Activated naive CD4-positive, alpha-beta T cell treated with Interleukin-2 at 50 U/mL for 16 hours (primary cell): ENCODE data around the gene CEP70.
"Not testable (repeated sequence)": the region's sequence is repeated elsewhere in the genome, so short reads cannot be mapped to it uniquely, and the experiment has no call there.

Source experiments
- DNase-seq: peaks from one replicate; pipeline ENCODE4 v3.0.0-alpha.2; 2020

CEP70 gene

DNA sequence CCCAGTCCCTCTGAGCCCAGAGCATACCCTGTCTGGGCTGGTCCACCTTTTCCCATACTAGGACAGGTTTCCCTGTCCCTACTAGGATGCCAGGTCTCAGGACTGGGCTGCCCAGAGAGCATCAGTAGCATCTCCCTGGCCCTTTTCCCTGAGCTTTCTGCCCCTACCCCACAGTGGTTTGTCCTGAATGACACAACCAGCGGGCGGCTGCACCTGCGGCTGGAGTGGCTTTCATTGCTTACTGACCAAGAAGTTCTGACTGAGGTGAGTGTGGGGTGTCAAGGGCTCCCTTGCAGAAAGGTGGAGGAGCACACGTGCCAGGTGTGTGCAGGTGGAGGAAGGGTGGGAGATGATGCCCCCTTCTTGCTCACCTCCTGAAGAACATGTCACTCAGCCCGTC, 126.1 kb downstream of the CEP70 start:
- no peak for DNase-seq

DNA sequence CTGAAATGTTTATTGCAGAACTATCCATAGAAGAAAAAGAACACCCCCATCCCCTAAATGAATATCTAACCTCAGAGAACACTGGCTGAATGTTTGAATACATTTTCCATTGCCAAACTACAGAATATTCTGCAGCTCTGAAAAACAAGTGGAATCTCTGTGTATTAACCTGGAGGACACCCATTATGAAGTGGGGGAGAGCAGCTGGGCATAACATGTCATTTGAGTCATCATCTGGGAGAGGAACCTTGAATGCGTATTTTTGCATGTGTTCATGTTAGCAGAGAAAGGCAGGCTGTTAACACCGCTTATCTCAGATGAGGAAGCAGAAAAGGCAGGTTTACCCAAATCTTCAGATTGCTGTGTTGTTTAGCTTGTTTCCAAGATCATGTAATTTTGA, 128.1 kb downstream of the CEP70 start:
- DNase-seq: no peak

- DNase-seq: no peak
Observed at GRCh38 chr3:138465451-138465850, 128.6 kb downstream of the CEP70 start.

DNA sequence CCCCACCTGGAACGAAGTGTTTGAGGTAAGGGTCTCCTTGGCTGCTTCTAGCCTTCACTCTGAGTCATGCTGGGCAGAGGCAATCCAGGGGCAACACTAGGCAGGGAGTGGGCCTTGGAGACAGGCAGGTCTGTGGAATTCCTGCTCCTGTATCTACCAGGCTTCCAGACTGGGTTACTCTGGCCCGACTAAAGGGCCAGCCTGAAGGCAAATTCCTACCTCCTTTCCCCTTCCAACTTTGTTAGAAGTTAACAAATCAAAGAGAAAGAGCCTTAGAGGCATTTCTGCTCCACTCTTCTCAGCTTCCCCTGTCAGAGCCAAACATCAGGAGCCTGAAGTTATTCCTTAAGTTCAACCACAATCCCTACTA, 129.6 kb downstream of the CEP70 start:
- DNase-seq: no peak

DNA sequence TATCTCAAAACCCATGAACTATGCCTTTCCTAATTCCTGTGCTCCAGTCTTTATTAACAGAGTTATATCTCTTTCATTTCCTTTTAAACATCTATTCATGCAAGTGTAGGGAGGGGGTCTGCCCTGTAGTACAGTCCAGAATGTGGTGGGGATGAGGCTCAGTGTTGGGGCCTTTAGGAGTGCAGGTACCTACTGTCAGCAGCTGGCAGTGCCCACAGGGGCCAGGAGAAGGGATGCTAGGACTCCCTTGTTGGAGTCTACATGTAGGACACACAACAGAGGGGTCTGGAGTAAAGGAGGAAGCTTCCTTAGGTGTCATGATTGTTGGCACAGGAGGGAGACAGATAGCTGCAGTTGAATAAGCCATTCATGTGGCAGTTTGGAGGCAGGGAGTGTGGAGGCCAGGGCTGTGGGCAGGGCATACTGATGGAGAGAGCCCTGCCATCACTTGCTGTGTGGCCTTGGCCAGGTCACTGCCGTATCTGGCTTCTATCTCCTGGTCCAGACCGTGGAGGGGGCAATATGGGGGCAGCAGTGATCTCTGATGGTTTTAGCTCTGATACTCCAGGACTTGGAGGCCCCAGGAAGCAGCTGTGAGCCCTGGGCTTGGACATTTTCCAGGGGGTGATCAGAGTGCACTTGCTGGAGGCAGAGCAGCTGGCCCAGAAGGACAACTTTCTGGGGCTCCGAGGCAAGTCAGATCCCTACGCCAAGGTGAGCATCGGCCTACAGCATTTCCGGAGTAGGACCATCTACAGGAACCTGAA, 130.2 kb downstream of the CEP70 start:
- no peak for DNase-seq

GRCh38 chr3:138461896-138462295, 132.2 kb downstream of the CEP70 start:
- no peak for DNase-seq

DNA sequence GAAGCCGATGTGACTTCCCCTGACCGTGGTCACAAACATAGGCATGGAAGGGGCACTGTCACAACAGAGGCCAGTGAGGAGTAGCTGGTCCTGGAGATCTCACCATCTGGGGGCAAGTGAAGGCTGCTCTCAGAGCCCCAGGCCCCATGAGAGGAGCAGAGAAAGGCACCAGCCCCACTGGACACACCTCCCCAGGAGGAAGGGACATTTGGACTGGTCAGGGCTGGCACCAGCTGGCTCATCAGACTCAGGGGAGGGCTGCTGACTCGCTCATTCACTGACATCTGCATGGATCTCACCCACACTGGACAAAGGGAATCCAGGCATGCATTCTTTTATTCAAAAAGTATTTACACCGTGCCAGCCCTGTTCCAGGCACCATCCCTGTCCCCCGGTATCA, 132.8 kb downstream of the CEP70 start:
- DNase-seq: no peak

- DNase-seq: no peak
Observed at GRCh38 chr3:138460536-138461205, 133.4 kb downstream of the CEP70 start.

GRCh38 chr3:138459619-138460535, 134.2 kb downstream of the CEP70 start:
- no peak for DNase-seq

DNA sequence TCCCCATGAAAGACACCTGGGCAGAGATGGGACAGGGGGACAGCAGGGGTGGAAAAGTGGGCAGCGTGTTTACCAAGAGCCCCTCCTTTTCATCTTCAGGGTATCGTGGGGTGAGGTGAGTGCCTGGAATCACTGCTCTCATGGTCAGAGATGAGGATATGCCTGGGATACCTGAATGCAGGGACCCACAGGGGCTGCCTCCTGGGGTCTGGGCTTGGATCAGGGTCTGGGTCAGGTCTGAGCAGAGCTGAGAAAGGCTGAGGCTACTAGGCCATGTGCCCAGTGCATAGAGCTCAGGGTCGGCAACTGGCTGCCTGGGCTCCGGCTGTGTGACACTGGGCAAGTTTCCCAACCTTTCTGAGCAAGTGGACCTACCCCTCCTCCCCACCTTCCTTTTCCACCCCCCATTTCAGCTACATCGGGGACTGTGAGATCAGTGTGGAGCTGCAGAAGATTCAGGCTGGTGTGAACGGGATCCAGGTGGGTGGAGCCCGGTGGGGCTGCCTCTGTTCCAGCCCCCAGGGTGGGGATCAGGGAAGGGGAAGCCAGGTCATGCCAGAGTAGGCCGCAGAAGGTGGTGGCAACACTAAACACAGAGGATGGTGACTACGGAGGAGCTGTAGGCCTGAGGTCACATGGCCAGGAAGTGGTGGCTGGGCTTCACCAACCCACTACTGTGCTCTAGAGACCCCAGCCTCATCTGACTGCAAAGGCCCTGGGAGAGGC, 135.1 kb downstream of the CEP70 start:
- no peak for DNase-seq

- DNase-seq: no peak
Observed at GRCh38 chr3:138457863-138458735, 136.0 kb downstream of the CEP70 start.

DNA sequence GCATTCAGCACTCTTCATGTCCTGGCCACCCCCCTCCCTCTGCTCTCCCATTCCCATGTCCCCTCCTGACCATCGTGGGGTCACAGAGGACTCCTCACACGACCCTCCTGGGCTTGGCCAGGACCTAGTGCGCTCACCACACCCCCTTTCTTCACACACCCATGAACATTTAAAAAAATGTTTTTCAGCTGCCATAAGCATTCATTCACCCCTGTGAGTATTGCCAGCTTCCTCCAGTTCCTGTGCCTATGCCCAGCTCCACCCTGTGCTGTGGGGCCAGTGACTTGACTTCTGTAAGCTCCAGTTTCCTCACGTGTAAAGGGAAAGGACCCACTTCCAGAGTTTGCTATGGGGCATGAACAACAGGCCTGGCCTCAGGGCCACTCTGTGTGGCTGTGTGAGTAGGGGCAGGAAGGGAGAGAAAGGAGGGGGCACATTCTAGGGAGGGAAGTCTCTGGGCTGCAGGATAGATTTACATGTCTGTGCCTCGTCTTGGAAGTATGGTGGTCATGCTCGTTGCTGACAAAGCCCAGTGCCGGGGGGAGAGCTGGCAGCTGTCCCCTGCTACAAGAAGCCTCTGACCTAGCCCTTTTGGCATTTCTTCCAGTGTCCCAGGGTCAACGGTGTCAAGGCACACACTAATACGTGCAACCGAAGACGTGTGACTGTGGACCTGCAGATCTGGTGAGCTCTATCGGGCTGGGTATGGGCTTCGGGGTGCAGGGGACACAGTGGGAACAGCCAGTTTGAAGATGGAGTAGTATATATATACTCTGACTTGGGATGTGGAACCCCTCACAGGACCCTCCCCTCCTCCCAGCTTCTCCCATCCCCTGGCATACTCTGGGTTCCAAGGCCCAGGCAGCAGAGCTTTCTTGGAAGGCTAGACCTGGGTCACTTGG, 136.8 kb downstream of the CEP70 start:
- DNase-seq: no peak

GRCh38 chr3:138455801-138456716, 138.0 kb downstream of the CEP70 start:
- no peak for DNase-seq

DNA sequence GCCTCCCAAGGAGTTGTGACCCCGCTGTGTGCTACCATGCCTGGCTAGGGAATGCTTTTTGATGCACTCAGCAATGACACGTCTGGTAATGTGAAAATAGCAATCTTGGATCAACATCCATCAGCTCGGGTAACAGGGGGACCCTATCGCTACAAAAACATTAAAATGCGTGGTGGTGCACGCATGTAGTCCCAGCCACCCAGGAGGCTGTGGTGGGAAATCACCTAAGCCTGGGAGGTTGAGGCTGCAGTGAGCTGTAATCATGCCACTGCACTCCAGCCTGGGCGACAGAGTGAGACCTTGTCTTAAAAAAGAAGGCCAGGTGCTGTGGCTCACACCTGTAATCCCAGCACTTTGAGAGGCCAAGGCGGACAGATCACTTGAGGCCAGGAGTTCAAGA, 140.1 kb downstream of the CEP70 start:
- not testable (repeated sequence) for DNase-seq

- no peak for DNase-seq
Observed at GRCh38 chr3:138452436-138452835, 141.6 kb downstream of the CEP70 start.

- no peak for DNase-seq
Observed at GRCh38 chr3:138451595-138452162, 142.4 kb downstream of the CEP70 start.

DNA sequence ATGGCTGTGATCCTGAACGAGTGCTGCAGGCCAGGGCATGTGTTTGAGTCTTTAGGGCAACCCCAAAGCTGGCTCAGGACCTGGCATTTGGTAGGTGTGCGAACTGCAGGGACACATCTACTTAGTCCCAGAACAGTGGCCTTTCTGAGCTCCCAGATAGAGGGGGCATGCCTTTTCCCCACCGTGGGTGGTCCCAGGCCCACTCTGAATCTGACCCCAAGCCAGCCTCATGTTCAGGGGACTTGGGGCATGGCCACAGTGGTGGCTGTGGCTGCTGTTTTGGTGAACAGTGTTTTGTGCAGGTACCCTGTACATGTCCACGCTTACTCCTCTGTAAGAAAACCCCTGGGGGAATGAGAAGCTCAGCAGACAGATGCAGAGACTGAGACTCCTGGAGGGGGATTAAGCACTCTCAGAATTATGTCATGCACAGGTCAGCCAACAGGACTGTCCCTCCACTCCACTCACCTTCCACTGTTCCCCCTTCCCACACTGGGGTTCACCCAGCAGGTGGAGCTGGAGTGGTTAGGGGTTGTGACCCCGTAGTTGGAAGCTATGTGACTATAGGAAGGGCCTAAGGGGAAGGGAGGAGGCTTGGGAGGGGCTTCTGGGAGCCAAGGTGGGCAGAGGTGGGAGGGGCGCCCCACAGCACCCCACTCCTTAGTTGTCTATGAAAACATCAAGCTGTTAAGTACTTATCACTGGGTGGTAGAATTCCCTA, 143.2 kb downstream of the CEP70 start:
- DNase-seq: no peak

- DNase-seq: no peak
Observed at GRCh38 chr3:138450181-138450580, 143.9 kb downstream of the CEP70 start.

DNA sequence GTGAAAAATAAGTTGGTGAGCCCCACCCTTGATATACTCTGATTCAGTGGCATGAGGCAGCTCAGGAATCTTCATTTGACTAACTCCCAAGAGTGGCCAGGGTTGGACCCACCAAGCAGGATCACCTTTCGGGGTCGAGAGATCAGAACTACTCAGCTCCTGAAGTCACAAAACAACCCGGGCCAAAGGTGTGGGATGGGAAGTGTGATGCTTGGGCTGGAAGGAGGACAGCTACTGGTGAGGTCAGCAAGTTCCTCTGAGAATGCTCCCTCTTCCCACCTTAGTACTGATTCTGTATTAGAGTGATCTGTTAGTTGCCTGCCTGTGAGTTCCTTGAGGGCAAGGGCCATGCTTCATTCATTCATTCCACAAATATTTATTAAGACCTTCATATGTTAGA, 144.6 kb downstream of the CEP70 start:
- DNase-seq: no peak
